Coronary artery (tissue), 2 donors: ENCODE measurements around the gene CCDC157.
A peak's percentile ranks its signal among the peaks of the same experiment; 100 is the strongest.

ENCODE experiments used
- DNase-seq: peaks from one replicate; pipeline ENCODE4 v3.0.0-alpha.2; 2017; ENCODE audit warnings: low spot score
- H3K27ac ChIP-seq, 2 donors: fragments of 200-600 bp; sonication (generic); one replicate each; pipeline ENCODE4 v1.5.1; 2016 to 2019
- H3K4me3 ChIP-seq: fragments of 200-600 bp; sonication (generic); 2 replicates; pipeline ENCODE4 v1.5.1; 2016; ENCODE audit warnings: mild to moderate bottlenecking, moderate library complexity
- TF ChIP-seq, protein P1 (sequence below): fragments of 200-600 bp; sonication (generic); IDR thresholded peaks from one replicate; pipeline ENCODE4 v1.5.1; 2019; ENCODE audit warnings: antibody characterized with exemption

CCDC157 gene

DNA sequence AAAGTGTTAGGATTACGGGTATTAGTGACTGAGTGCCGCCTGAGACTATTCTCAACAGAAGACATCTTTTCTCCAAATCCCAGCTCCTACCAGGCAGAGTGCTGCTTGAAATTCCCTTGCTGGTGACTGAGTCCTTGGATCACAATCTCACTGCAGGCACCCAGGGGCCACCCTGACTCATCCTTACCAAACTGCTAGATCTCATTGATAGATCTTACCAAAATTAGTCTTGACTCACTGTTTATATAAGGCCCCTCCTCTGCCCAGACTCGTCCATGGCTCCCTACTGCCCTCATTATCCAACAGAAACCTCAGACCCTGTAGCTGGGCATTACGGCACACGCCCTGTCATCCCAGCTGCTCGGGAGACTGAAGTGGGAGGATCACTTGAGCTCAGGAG, 44.8 kb upstream of the CCDC157 start:
- TF ChIP-seq, protein P1, sequence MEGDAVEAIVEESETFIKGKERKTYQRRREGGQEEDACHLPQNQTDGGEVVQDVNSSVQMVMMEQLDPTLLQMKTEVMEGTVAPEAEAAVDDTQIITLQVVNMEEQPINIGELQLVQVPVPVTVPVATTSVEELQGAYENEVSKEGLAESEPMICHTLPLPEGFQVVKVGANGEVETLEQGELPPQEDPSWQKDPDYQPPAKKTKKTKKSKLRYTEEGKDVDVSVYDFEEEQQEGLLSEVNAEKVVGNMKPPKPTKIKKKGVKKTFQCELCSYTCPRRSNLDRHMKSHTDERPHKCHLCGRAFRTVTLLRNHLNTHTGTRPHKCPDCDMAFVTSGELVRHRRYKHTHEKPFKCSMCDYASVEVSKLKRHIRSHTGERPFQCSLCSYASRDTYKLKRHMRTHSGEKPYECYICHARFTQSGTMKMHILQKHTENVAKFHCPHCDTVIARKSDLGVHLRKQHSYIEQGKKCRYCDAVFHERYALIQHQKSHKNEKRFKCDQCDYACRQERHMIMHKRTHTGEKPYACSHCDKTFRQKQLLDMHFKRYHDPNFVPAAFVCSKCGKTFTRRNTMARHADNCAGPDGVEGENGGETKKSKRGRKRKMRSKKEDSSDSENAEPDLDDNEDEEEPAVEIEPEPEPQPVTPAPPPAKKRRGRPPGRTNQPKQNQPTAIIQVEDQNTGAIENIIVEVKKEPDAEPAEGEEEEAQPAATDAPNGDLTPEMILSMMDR = no peak
- no peak overlapping the region for H3K4me3 ChIP-seq
- DNase-seq = no peak
- H3K27ac ChIP-seq = peak overlapping the region; percentile 67 to 92

DNA sequence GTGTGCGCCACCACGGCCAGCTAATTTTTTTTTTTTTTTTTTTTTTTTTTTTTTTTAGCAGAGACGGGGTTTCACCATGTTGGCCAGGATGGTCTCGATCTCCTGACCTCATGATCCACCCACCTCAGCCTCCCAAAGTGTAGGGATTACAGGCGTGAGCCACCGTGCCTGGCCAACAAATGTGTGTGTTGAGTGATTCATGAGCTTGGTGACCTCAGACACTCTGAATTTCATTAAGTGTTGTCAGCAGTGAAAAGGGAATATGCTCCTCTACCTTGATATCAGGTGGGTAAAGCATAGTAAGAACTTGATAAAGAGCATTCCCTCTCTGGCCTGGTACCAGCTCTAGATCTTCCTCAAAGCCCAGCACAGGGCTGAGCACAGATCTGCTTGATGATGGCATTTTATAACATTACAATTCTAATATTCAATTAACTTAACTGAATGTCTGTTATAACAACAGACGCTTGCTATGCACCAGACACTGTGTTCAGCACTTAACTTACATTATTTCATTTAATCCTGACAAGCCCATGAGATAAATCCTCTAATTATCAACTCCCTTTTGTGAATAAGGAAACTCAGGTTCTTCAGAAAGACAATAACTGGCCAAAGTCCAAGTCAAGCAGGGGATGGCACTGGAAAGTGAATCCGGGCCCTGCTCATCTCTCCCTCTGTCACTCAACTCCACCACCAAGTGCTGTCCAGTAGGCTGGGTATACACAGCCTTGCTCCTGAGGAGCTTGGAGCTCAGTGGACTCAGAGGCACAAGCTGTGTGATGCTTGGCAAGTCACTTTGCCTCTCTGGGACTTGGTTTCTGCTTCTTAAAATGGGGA, 43.1 kb upstream of the CCDC157 start:
- TF ChIP-seq, protein P1 = no peak
- Histone ChIP-seq H3K4me3 (no peak overlapping the region), H3K27ac (peak overlapping the region in 1 of 2 donors; percentile 17)

DNA sequence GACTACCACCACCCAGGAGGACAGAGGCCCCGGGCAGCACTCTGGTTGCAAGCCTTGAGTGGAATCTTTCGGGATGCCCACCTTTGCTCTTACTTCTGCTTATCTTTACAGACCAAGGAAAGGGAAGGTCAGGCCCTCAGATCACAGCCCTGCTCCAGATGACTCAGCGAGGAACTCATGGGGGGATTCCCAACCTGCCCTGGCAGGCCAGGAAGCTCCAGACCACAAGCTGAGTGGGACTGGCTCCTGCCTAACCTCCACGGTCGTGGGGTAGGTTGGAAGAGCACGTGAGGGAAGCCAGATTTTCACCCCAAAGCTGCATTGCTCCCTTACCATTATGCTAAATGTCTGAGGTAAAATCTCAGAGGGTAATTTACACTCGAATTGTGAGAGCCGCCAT, 41.9 kb upstream of the CCDC157 start:
- TF ChIP-seq, protein P1 = no peak
- Histone ChIP-seq H3K27ac (peak overlapping the region in 1 of 2 donors; percentile 46), H3K4me3 (no peak overlapping the region)
- DNase-seq = no peak

More for the DNA sequence above, 43.1 kb upstream of the CCDC157 start:
- DNase-seq = no peak

DNA sequence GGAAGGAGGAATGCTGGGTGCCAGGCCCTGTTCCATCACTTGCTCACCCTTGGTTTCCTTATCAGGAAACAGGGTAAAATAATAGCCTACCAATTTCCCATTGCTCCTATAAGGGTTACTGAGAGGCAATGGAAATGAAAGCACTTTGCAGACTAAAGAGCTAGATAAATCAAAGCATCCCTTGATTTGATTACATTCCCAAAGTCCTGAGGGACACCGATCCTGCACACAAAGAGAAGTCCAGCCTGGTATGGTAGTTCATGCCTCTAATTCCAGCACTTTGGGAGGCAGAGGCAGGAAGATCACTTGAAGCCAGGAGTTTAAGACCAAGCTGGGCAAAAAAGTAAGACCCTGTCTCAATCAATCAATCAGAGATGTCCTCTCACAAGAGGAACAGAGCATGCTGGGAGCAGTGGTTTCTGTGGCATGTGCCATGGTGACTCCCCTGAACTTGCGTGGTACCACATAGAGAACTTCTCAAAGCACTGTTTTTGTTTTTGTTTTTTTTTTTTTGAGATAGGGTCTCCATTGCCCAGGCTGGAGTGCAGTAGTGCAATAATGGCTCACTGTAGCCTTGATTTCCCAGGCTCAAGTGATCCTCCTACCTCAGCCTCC, 40.7 kb upstream of the CCDC157 start:
- H3K4me3 ChIP-seq = no peak overlapping the region
- TF ChIP-seq, protein P1 = no peak
- H3K27ac ChIP-seq = peak overlapping the region in 1 of 2 donors; percentile 3
- DNase-seq = no peak

DNA sequence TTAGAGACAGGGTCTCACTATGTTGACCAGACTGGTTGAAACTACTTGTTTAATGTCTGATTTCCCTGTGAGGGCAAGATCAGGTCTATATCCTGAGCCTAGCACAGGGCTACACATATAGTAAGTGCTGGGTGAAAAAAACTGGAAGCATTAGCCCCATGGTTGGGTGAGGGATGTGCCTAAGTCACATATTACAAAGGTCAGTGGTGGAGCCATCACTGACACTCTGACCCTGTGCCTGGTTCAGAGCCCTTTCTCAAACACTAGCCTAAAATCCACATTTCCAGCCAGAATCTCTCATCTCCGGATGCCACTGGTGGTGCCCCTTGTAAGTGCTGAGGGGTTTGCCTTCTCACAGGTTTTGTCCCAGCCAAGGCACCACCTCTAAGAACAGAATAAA, 39.0 kb upstream of the CCDC157 start:
- Histone ChIP-seq H3K4me3 (no peak overlapping the region), H3K27ac (peak overlapping the region in 1 of 2 donors; percentile 61)
- DNase-seq = no peak
- TF ChIP-seq, protein P1 = no peak

DNA sequence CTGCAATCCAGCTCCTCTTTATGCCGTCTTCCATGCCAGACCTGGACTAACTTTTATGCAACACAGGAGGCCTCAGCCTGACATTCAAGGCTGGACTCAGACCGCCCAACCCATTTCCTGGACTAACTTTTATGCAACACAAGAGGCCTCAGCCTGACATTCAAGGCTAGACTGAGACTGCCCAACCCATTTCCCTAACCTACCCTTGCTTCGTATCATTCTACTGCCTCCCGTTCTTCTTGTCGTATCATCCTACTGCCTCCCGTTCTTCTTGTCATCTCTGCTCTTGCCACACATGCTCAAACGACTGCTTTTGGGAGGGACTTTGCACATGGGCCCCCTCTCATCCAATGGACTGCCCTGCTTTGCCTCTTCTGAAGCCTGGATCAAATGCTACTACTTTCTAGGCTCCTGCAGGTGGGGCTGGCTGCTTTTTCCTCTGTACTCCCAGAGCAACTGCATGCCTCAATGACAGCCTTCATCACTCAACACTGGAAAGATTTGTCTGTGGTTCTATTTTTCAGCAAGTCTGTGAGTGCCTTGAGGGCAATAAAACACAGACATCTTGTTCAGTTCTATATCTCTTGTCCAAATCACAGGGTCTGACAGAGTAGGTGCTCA, 37.9 kb upstream of the CCDC157 start:
- TF ChIP-seq, protein P1 = no peak

More for the DNA sequence above, 37.9 kb upstream of the CCDC157 start:
- Histone ChIP-seq H3K27ac (peak overlapping the region in 1 of 2 donors; percentile 61), H3K4me3 (no peak overlapping the region)
- no peak for DNase-seq
